HepG2 (cell line): ENCODE results near the gene ATOSB. TPM values are rescaled to one million over a fixed set of nuclear protein-coding genes. Genes with fewer than 3 reads are reported as not detected.
A peak's percentile ranks its signal among the peaks of the same experiment; 100 is the strongest.

Experiments
- DNMT3B ChIP-seq: conservative IDR thresholded peaks from 2 replicates; pipeline ENCODE4 v1.6.1; 2016; ENCODE audit warnings: missing biosample characterization, control low read depth
- FOXM1 ChIP-seq: sonication (generic); formaldehyde crosslinking; IDR thresholded peaks from 2 replicates; pipeline ENCODE4 v1.5.0; 2020; ENCODE audit warnings: missing genetic modification reagents
- GTF2F1 ChIP-seq: fragments of 150-350 bp; IDR thresholded peaks from 2 replicates; pipeline ENCODE4 v1.6.1; 2014; ENCODE audit warnings: low read length
- HMGXB4 ChIP-seq, 2 experiments: sonication (generic) in 1 of 2; formaldehyde crosslinking in 1 of 2; IDR thresholded peaks; 2 replicates each; pipeline versions ENCODE4 v1.4.0 to v1.6.1; 2018 to 2020; ENCODE audit warnings: missing genetic modification reagents in 2 of 2, borderline replicate concordance in 1 of 2, low read depth in 1 of 2, mild to moderate bottlenecking in 1 of 2, missing biosample characterization in 1 of 2
- NR2F6 ChIP-seq, 2 experiments: IDR thresholded peaks; 2 replicates each; pipeline ENCODE4 v1.6.1; 2016; ENCODE audit warnings: antibody characterized with exemption in 1 of 2, mild to moderate bottlenecking in 1 of 2
- SIX1 ChIP-seq: sonication (generic); formaldehyde crosslinking; IDR thresholded peaks from 2 replicates; pipeline ENCODE4 v1.4.0; 2020; ENCODE audit warnings: missing genetic modification reagents, borderline replicate concordance
- ZFP91 ChIP-seq: sonication (generic); formaldehyde crosslinking; IDR thresholded peaks from 2 replicates; pipeline ENCODE4 v1.9.0; 2022; ENCODE audit warnings: missing genetic modification reagents, mild to moderate bottlenecking, borderline replicate concordance
- ZIK1 ChIP-seq: sonication (generic); formaldehyde crosslinking; IDR thresholded peaks from 2 replicates; pipeline ENCODE4 v1.5.0; 2020; ENCODE audit warnings: mild to moderate bottlenecking, low read depth, missing genetic modification reagents, borderline replicate concordance
- ZNF17 ChIP-seq: sonication (generic); formaldehyde crosslinking; IDR thresholded peaks from 2 replicates; pipeline ENCODE4 v1.5.0; 2020; ENCODE audit warnings: mild to moderate bottlenecking, missing genetic modification reagents
- ZNF230 ChIP-seq: sonication (generic); formaldehyde crosslinking; IDR thresholded peaks from 2 replicates; pipeline ENCODE4 v1.4.0; 2020; ENCODE audit warnings: mild to moderate bottlenecking, missing genetic modification reagents
- ZNF296 ChIP-seq: sonication (generic); formaldehyde crosslinking; conservative IDR thresholded peaks from 2 replicates; pipeline ENCODE4 v1.5.0; 2020; ENCODE audit warnings: mild to moderate bottlenecking, missing genetic modification reagents
- ZNF768 ChIP-seq: sonication (generic); formaldehyde crosslinking; IDR thresholded peaks from 2 replicates; pipeline ENCODE4 v1.4.0; 2020; ENCODE audit warnings: missing genetic modification reagents
- ZSCAN30 ChIP-seq: sonication (generic); formaldehyde crosslinking; IDR thresholded peaks from 2 replicates; pipeline ENCODE4 v1.5.0; 2020; ENCODE audit warnings: mild to moderate bottlenecking, missing genetic modification reagents
- polyA plus RNA-seq, 8 experiments: library from polyadenylated mRNA; depleted of rRNA in 3 of 8; stranded (reverse) in 7 of 8; unstranded in 1 of 8; fragments of >200 nt; fragmentation: Illumina TruSeq in 4 of 8; extraction: Trizol in 4 of 8; gene quantifications; 2 replicates each; pipeline versions ENCODE4 v1.2.1 to v1.2.3, GENCODE V29; 2011 to 2016; ENCODE audit warnings: low read depth in 4 of 8, missing spikeins in 1 of 8, mixed read lengths in 1 of 8; ENCODE audit not compliant: insufficient read depth in 1 of 8
- total RNA-seq, 5 experiments: library from RNA; depleted of rRNA; stranded (reverse); fragments of >200 nt; fragmentation: Illumina TruSeq; extraction: Trizol; gene quantifications; 2 replicates each; pipeline ENCODE4 v1.2.3, GENCODE V29; 2016; ENCODE audit warnings: low read depth in 1 of 5
- TF ChIP-seq, protein P1 (sequence below): sonication (generic); formaldehyde crosslinking; IDR thresholded peaks from 2 replicates; pipeline ENCODE4 v1.5.0; 2020; ENCODE audit warnings: mild to moderate bottlenecking, missing genetic modification reagents
- TF ChIP-seq, protein P2 (sequence below), 2 experiments: sonication (generic) in 1 of 2; formaldehyde crosslinking in 1 of 2; IDR thresholded peaks; 2 replicates each; pipeline versions ENCODE4 v1.5.1 to v1.6.1; 2011 to 2020; ENCODE audit warnings: borderline replicate concordance in 1 of 2, low read depth in 1 of 2, low read length in 1 of 2, mild to moderate bottlenecking in 1 of 2, missing genetic modification reagents in 1 of 2, moderate library complexity in 1 of 2
- TF ChIP-seq, protein P3 (sequence below): sonication (generic); formaldehyde crosslinking; IDR thresholded peaks from 2 replicates; pipeline ENCODE4 v1.5.0; 2020; ENCODE audit warnings: mild to moderate bottlenecking, missing genetic modification reagents

The ATOSB gene
- total and polyA plus RNA-seq, 2 of the 13 experiments (the other 11 are each of a cell fraction or from before 2014, with no cell fraction given), result 1.9 to 6.4 TPM

GRCh38 chr9:35079426-35080341, 36.0 kb downstream of the ATOSB start, which contains the start of gene FANCG (continued):
- TF ChIP-seq, protein P1, sequence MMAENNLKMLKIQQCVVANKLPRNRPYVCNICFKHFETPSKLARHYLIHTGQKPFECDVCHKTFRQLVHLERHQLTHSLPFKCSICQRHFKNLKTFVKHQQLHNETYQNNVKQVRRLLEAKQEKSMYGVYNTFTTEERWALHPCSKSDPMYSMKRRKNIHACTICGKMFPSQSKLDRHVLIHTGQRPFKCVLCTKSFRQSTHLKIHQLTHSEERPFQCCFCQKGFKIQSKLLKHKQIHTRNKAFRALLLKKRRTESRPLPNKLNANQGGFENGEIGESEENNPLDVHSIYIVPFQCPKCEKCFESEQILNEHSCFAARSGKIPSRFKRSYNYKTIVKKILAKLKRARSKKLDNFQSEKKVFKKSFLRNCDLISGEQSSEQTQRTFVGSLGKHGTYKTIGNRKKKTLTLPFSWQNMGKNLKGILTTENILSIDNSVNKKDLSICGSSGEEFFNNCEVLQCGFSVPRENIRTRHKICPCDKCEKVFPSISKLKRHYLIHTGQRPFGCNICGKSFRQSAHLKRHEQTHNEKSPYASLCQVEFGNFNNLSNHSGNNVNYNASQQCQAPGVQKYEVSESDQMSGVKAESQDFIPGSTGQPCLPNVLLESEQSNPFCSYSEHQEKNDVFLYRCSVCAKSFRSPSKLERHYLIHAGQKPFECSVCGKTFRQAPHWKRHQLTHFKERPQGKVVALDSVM, result peak; percentile 46; the same call in 1 of the 2 replicates
- TF ChIP-seq DNMT3B (CRISPR knock-in tag) (no peak), ZSCAN30 (CRISPR knock-in tag) (no peak), NR2F6 (IDR thresholded peaks at IDR 0.05) (no peak), NR2F6 (CRISPR knock-in tag; IDR thresholded peaks at IDR 0.05) (0 out of 2 replicates have a peak, but pooled peaks have one; percentile 14), GTF2F1 (no peak), ZNF768 (CRISPR knock-in tag) (no peak), SIX1 (CRISPR knock-in tag) (peak; percentile 93; the same call in 1 of the 2 replicates), ZNF230 (CRISPR knock-in tag) (no peak; the same call in 1 of the 2 replicates), ZNF296 (no peak), ZIK1 (CRISPR knock-in tag) (no peak; the same call in 1 of the 2 replicates), HMGXB4 (CRISPR knock-in tag; IDR thresholded peaks at IDR 0.05; ENCODE audit: borderline replicate concordance in 1 of 2, low read depth in 1 of 2) (peak in 1 of 2 experiments; percentile 64; a peak in 3 of 4 replicates), FOXM1 (CRISPR knock-in tag) (no peak), ZFP91 (CRISPR knock-in tag) (peak; percentile 68; the same call in 1 of the 2 replicates), ZNF17 (CRISPR knock-in tag) (no peak)
- TF ChIP-seq, protein P2, sequence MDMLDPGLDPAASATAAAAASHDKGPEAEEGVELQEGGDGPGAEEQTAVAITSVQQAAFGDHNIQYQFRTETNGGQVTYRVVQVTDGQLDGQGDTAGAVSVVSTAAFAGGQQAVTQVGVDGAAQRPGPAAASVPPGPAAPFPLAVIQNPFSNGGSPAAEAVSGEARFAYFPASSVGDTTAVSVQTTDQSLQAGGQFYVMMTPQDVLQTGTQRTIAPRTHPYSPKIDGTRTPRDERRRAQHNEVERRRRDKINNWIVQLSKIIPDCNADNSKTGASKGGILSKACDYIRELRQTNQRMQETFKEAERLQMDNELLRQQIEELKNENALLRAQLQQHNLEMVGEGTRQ (IDR thresholded peaks at IDR 0.05; ENCODE audit: low read depth, low read length), result no peak
- TF ChIP-seq, protein P2 (CRISPR knock-in tag; IDR thresholded peaks at IDR 0.05; ENCODE audit: borderline replicate concordance), result no peak
- TF ChIP-seq, protein P3, sequence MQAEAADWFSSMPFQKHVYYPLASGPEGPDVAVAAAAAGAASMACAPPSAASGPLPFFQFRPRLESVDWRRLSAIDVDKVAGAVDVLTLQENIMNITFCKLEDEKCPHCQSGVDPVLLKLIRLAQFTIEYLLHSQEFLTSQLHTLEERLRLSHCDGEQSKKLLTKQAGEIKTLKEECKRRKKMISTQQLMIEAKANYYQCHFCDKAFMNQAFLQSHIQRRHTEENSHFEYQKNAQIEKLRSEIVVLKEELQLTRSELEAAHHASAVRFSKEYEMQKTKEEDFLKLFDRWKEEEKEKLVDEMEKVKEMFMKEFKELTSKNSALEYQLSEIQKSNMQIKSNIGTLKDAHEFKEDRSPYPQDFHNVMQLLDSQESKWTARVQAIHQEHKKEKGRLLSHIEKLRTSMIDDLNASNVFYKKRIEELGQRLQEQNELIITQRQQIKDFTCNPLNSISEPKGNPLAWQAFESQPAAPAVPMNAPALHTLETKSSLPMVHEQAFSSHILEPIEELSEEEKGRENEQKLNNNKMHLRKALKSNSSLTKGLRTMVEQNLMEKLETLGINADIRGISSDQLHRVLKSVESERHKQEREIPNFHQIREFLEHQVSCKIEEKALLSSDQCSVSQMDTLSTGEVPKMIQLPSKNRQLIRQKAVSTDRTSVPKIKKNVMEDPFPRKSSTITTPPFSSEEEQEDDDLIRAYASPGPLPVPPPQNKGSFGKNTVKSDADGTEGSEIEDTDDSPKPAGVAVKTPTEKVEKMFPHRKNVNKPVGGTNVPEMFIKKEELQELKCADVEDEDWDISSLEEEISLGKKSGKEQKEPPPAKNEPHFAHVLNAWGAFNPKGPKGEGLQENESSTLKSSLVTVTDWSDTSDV (CRISPR knock-in tag), result no peak
